LNCaP clone FGC (cell line): ENCODE measurements around the gene NOC2L.
A peak's percentile ranks its signal among the peaks of the same experiment; 100 is the strongest.

Source experiments
- DNase-seq: peaks from one replicate; pipeline ENCODE4 v3.0.0-alpha.2; 2011; ENCODE audit warnings: low read depth
- H3K4me3 ChIP-seq: 2 replicates; pipeline ENCODE4 v1.5.1; 2011; ENCODE audit warnings: mild to moderate bottlenecking, low read depth, low read length, control low read depth
- CTCF ChIP-seq: IDR thresholded peaks from 2 replicates; pipeline ENCODE4 v1.5.1; 2012; ENCODE audit warnings: mild to moderate bottlenecking; ENCODE audit not compliant: control insufficient read depth, insufficient read depth; ENCODE audit errors: extremely low read depth

Gene NOC2L

GRCh38 chr1:954927-955326, 4.1 kb downstream of the NOC2L start:
- no peak for DNase-seq
- no peak for TF ChIP-seq CTCF

GRCh38 chr1:953524-954320, 5.3 kb downstream of the NOC2L start:
- TF ChIP-seq CTCF: no peak

More at GRCh38 chr1:954927-955326, 4.1 kb downstream of the NOC2L start:
- no peak overlapping the region for H3K4me3 ChIP-seq

GRCh38 chr1:952603-953002, 6.5 kb downstream of the NOC2L start:
- no peak overlapping the region for H3K4me3 ChIP-seq
- TF ChIP-seq CTCF: no peak
- no peak for DNase-seq

More at GRCh38 chr1:953524-954320, 5.3 kb downstream of the NOC2L start:
- H3K4me3 ChIP-seq: no peak overlapping the region
- DNase-seq: no peak

GRCh38 chr1:952201-952600, 6.9 kb downstream of the NOC2L start:
- DNase-seq: no peak
- no peak overlapping the region for H3K4me3 ChIP-seq
- no peak for TF ChIP-seq CTCF

- TF ChIP-seq CTCF: peak; percentile 33
- H3K4me3 ChIP-seq: no peak overlapping the region
- DNase-seq: no peak
Observed at GRCh38 chr1:951364-951763, 7.7 kb downstream of the NOC2L start.

GRCh38 chr1:950881-951280, 8.2 kb downstream of the NOC2L start:
- no peak for TF ChIP-seq CTCF
- no peak overlapping the region for H3K4me3 ChIP-seq
- no peak for DNase-seq

- no peak for TF ChIP-seq CTCF
- no peak for DNase-seq
- H3K4me3 ChIP-seq: no peak overlapping the region
Observed at GRCh38 chr1:950268-950667, 8.8 kb downstream of the NOC2L start.
